ENCODE results near the gene MED16. TPM values are rescaled to one million over a fixed set of nuclear protein-coding genes. Genes with fewer than 3 reads are reported as not detected.

Gene MED16
- polyA plus RNA-seq, 3 donors: 20.7 to 37.4 (median 32.8) TPM

GRCh38 chr19:848386-848921 lies 44.5 kb downstream of the MED16 start:
- TF ChIP-seq CTCF (IDR thresholded peaks at IDR 0.05): no peak
- Histone ChIP-seq H3K36me3 (replicated peaks in 1 of 2; ENCODE audit: control insufficient read depth in 1 of 2, insufficient read depth in 2 of 2, low read length in 2 of 2) (no peaks in the 10 kb centered on the region), H2AFZ (ENCODE audit: insufficient read depth, low read depth, low read length, poor library complexity, severe bottlenecking) (no peak overlapping the region), H3K4me1 (ENCODE audit: control insufficient read depth in 1 of 2, insufficient read depth in 2 of 2, low read length in 2 of 2) (peaks cover 46 to 65% of the 10 kb centered on the region in 2 donors), H3K27me3 (ENCODE audit: control insufficient read depth in 2 of 2, insufficient read depth in 2 of 2, low read length in 2 of 2) (peaks cover 0 to 31% of the 10 kb centered on the region in 2 donors), H3K9me3 (replicated peaks in 1 of 2; ENCODE audit: control insufficient read depth in 1 of 2, insufficient read depth in 1 of 2, low read length in 2 of 2) (no peaks in the 10 kb centered on the region), H3K4me3 (replicated peaks in 1 of 3; ENCODE audit: low read depth in 2 of 3, low read length in 3 of 3) (peak overlapping the region in 1 of 3 experiments; percentile 21), H3K79me2 (ENCODE audit: insufficient read depth, low read length) (peaks cover 23% of the 10 kb centered on the region), H3K4me2 (replicated peaks; ENCODE audit: extremely low read depth, low read length, poor library complexity, severe bottlenecking) (peak overlapping the region; percentile 42), H3K9ac (ENCODE audit: insufficient read depth, low read length, poor library complexity, severe bottlenecking) (no peak overlapping the region), H3K27ac (ENCODE audit: low read depth in 1 of 2, low read length in 2 of 2) (no peak overlapping the region), H4K20me1 (ENCODE audit: insufficient read depth, low read length) (no peaks in the 10 kb centered on the region)
- intact Hi-C loops (cut with micrococcal nuclease): no loop called here
- Mint-ChIP-seq H3K4me3 (peak overlapping the region in 1 of 2 donors; percentile 7), H3K9me3 (peaks cover 0 to 3% (median 1%) of the 10 kb centered on the region in 7 donors), H3K36me3 (peaks cover 0 to 2% of the 10 kb centered on the region in 2 donors), H3K27me3 (ENCODE audit: low read depth in 3 of 3) (peaks cover 32 to 57% (median 43%) of the 10 kb centered on the region in 3 donors), H3K27ac (no peak overlapping the region), H3K4me1 (peaks cover 60% of the 10 kb centered on the region)
- WGBS (ENCODE audit: insufficient coverage): 16% methylated on average over 9 of the region's 12 CpGs
- no peak for DNase-seq

- 59% methylated on average over 36 of the region's 37 CpGs for WGBS (ENCODE audit: insufficient coverage)
- H3K27me3 ChIP-seq (ENCODE audit: control insufficient read depth in 2 of 2, insufficient read depth in 2 of 2, low read length in 2 of 2): peaks cover 0 to 34% of the 10 kb centered on the region in 2 donors
- Mint-ChIP-seq H3K4me3 (peak overlapping the region in 1 of 2 donors; percentile 67), H3K4me1 (peaks cover 68% of the 10 kb centered on the region), H3K27me3 (ENCODE audit: low read depth in 3 of 3) (peaks cover 51 to 64% (median 52%) of the 10 kb centered on the region in 3 donors), H3K27ac (no peak overlapping the region), H3K36me3 (peaks cover 0 to 5% of the 10 kb centered on the region in 2 donors), H3K9me3 (peaks cover 0 to 9% (median 3%) of the 10 kb centered on the region in 7 donors)
- no peak overlapping the region for H3K4me3 ChIP-seq (replicated peaks in 1 of 3; ENCODE audit: low read depth in 2 of 3, low read length in 3 of 3)
- intact Hi-C loops (cut with micrococcal nuclease): no loop called here
- no peak for TF ChIP-seq CTCF (IDR thresholded peaks at IDR 0.05)
- H3K27ac ChIP-seq (ENCODE audit: low read depth in 1 of 2, low read length in 2 of 2): no peak overlapping the region
- H3K9ac ChIP-seq (ENCODE audit: insufficient read depth, low read length, poor library complexity, severe bottlenecking): no peak overlapping the region
- H2AFZ ChIP-seq (ENCODE audit: insufficient read depth, low read depth, low read length, poor library complexity, severe bottlenecking): no peak overlapping the region
- H4K20me1 ChIP-seq (ENCODE audit: insufficient read depth, low read length): peaks cover 3% of the 10 kb centered on the region
- no peak for DNase-seq
- H3K9me3 ChIP-seq (replicated peaks in 1 of 2; ENCODE audit: control insufficient read depth in 1 of 2, insufficient read depth in 1 of 2, low read length in 2 of 2): no peaks in the 10 kb centered on the region
- H3K4me2 ChIP-seq (replicated peaks; ENCODE audit: extremely low read depth, low read length, poor library complexity, severe bottlenecking): no peak overlapping the region
- peaks cover 43 to 63% of the 10 kb centered on the region in 2 donors for H3K4me1 ChIP-seq (ENCODE audit: control insufficient read depth in 1 of 2, insufficient read depth in 2 of 2, low read length in 2 of 2)
- no peaks in the 10 kb centered on the region for H3K36me3 ChIP-seq (replicated peaks in 1 of 2; ENCODE audit: control insufficient read depth in 1 of 2, insufficient read depth in 2 of 2, low read length in 2 of 2)
- H3K79me2 ChIP-seq (ENCODE audit: insufficient read depth, low read length): peaks cover 34% of the 10 kb centered on the region
Measured at GRCh38 chr19:845707-846521, 47.1 kb downstream of the MED16 start.
